Right hindlimb (tissue), 1 donor: ENCODE results near the gene YTHDF2.
"Not testable (repeated sequence)": the region's sequence is repeated elsewhere in the genome, so short reads cannot be mapped to it uniquely, and the experiment has no call there.

ENCODE experiments used
- DNase-seq: peaks from one replicate; pipeline ENCODE4 v3.0.0-alpha.2; 2018

YTHDF2 gene

GRCh38 chr1:28761189-28761588 lies 24.4 kb downstream of the YTHDF2 start:
- no peak for DNase-seq

- no peak for DNase-seq
Measured at GRCh38 chr1:28766532-28767183, 29.9 kb downstream of the YTHDF2 start.

- DNase-seq, result no peak
Measured at GRCh38 chr1:28770601-28771165, 33.9 kb downstream of the YTHDF2 start.

GRCh38 chr1:28771921-28772320 lies 35.2 kb downstream of the YTHDF2 start:
- DNase-seq, result not testable (repeated sequence)

GRCh38 chr1:28773105-28773504 lies 36.4 kb downstream of the YTHDF2 start:
- no peak for DNase-seq

GRCh38 chr1:28775121-28775942 lies 38.6 kb downstream of the YTHDF2 start:
- DNase-seq, result peak; percentile 87

GRCh38 chr1:28776341-28776740 lies 39.6 kb downstream of the YTHDF2 start:
- no peak for DNase-seq

- no peak for DNase-seq
Measured at GRCh38 chr1:28778021-28778420, 41.3 kb downstream of the YTHDF2 start.

- DNase-seq, result no peak
Measured at GRCh38 chr1:28779751-28780408, 43.1 kb downstream of the YTHDF2 start.

- DNase-seq, result no peak
Measured at GRCh38 chr1:28781305-28781704, 44.6 kb downstream of the YTHDF2 start.

GRCh38 chr1:28782011-28782410 lies 45.3 kb downstream of the YTHDF2 start:
- no peak for DNase-seq

- DNase-seq, result no peak
Measured at GRCh38 chr1:28783363-28783762, 46.6 kb downstream of the YTHDF2 start.

- DNase-seq, result no peak
Measured at GRCh38 chr1:28789412-28789811, 52.7 kb downstream of the YTHDF2 start.

- no peak for DNase-seq
Measured at GRCh38 chr1:28789816-28790215, 53.1 kb downstream of the YTHDF2 start.

GRCh38 chr1:28790377-28791035 lies 53.8 kb downstream of the YTHDF2 start:
- no peak for DNase-seq

GRCh38 chr1:28791929-28792328 lies 55.2 kb downstream of the YTHDF2 start:
- DNase-seq, result not testable (repeated sequence)

- DNase-seq, result no peak
Measured at GRCh38 chr1:28792644-28793121, 55.9 kb downstream of the YTHDF2 start.

- DNase-seq, result not testable (repeated sequence)
Measured at GRCh38 chr1:28794582-28794981, 57.8 kb downstream of the YTHDF2 start.

- DNase-seq, result no peak
Measured at GRCh38 chr1:28796352-28797211, 59.8 kb downstream of the YTHDF2 start.

GRCh38 chr1:28800324-28800723 lies 63.6 kb downstream of the YTHDF2 start:
- no peak for DNase-seq

GRCh38 chr1:28801461-28801860 lies 64.7 kb downstream of the YTHDF2 start:
- no peak for DNase-seq

- DNase-seq, result no peak
Measured at GRCh38 chr1:28803051-28803450, 66.3 kb downstream of the YTHDF2 start.
